ENCODE measurements around the gene EVI5L. TPM values are rescaled to one million over a fixed set of nuclear protein-coding genes. Genes with fewer than 3 reads are reported as not detected.

Gene EVI5L
- total RNA-seq, 1 experiment from 2014 or later = 12.2 TPM

GRCh38 chr19:7872306-7873204 lies 42.5 kb downstream of the EVI5L start:
- CTCF ChIA-PET = no interaction called here
- no peaks in the 10 kb centered on the region for H3K27me3 Mint-ChIP-seq (ENCODE audit: unreplicated experiment)
- BruUV-seq (replicated peaks) = no TSS peak
- no peak overlapping the region for H3K27ac Mint-ChIP-seq (ENCODE audit: unreplicated experiment)
- no peak for DNase-seq
- H3K4me1 Mint-ChIP-seq (ENCODE audit: low read depth, unreplicated experiment) = peaks cover 10% of the 10 kb centered on the region
- TF ChIP-seq CTCF (IDR thresholded peaks at IDR 0.05; ENCODE audit: unreplicated experiment) = no peak
- H3K9me3 Mint-ChIP-seq (ENCODE audit: low read depth, unreplicated experiment) = no peaks in the 10 kb centered on the region
- peaks cover 45% of the 10 kb centered on the region for H3K36me3 Mint-ChIP-seq (ENCODE audit: insufficient read depth, unreplicated experiment)
- no peak overlapping the region for H3K4me3 Mint-ChIP-seq (ENCODE audit: low read depth, unreplicated experiment)
- intact Hi-C loops (cut with micrococcal nuclease; ENCODE audit: unreplicated experiment) = no loop called here

- Mint-ChIP-seq H3K9me3 (ENCODE audit: low read depth, unreplicated experiment) (no peaks in the 10 kb centered on the region), H3K4me1 (ENCODE audit: low read depth, unreplicated experiment) (peaks cover 10% of the 10 kb centered on the region), H3K4me3 (ENCODE audit: low read depth, unreplicated experiment) (peak overlapping the region; percentile 63), H3K27me3 (ENCODE audit: unreplicated experiment) (no peaks in the 10 kb centered on the region), H3K27ac (ENCODE audit: unreplicated experiment) (no peak overlapping the region), H3K36me3 (ENCODE audit: insufficient read depth, unreplicated experiment) (peaks cover 44% of the 10 kb centered on the region)
- intact Hi-C loops (cut with micrococcal nuclease; ENCODE audit: unreplicated experiment) = no loop called here
- DNase-seq = no peak
- TF ChIP-seq CTCF (IDR thresholded peaks at IDR 0.05; ENCODE audit: unreplicated experiment) = no peak
- BruUV-seq (replicated peaks) = no TSS peak
- CTCF ChIA-PET = no interaction called here
These were observed 43.5 kb downstream of the EVI5L start for GRCh38 chr19:7873304-7874075.

- Mint-ChIP-seq H3K27me3 (ENCODE audit: unreplicated experiment) (no peaks in the 10 kb centered on the region), H3K27ac (ENCODE audit: unreplicated experiment) (no peak within 1 kb of the TSS), H3K36me3 (ENCODE audit: insufficient read depth, unreplicated experiment) (peaks cover 39% of the 10 kb centered on the region), H3K9me3 (ENCODE audit: low read depth, unreplicated experiment) (no peaks in the 10 kb centered on the region), H3K4me3 (ENCODE audit: low read depth, unreplicated experiment) (peak within 1 kb of the TSS; percentile 63), H3K4me1 (ENCODE audit: low read depth, unreplicated experiment) (peaks cover 10% of the 10 kb centered on the region)
- peak; percentile 76 for DNase-seq
- no peak for TF ChIP-seq CTCF (IDR thresholded peaks at IDR 0.05; ENCODE audit: unreplicated experiment)
- no TSS peak for BruUV-seq (replicated peaks)
- intact Hi-C loops (cut with micrococcal nuclease; ENCODE audit: unreplicated experiment) = no loop called here
- CTCF ChIA-PET = no interaction called here
These were observed 44.3 kb downstream of the EVI5L start, which contains the start of gene PRR36 for GRCh38 chr19:7874076-7874896. TSS of gene PRR36 (minus strand) at chr19:7874390. CDS start at chr19:7873689, 701 bp downstream.

GRCh38 chr19:7874897-7875273 lies 44.9 kb downstream of the EVI5L start:
- Mint-ChIP-seq H3K4me1 (ENCODE audit: low read depth, unreplicated experiment) (peaks cover 10% of the 10 kb centered on the region), H3K4me3 (ENCODE audit: low read depth, unreplicated experiment) (peak overlapping the region; percentile 63), H3K27ac (ENCODE audit: unreplicated experiment) (no peak overlapping the region), H3K27me3 (ENCODE audit: unreplicated experiment) (no peaks in the 10 kb centered on the region), H3K36me3 (ENCODE audit: insufficient read depth, unreplicated experiment) (peaks cover 33% of the 10 kb centered on the region), H3K9me3 (ENCODE audit: low read depth, unreplicated experiment) (no peaks in the 10 kb centered on the region)
- no peak for TF ChIP-seq CTCF (IDR thresholded peaks at IDR 0.05; ENCODE audit: unreplicated experiment)
- CTCF ChIA-PET = no interaction called here
- BruUV-seq (replicated peaks) = no TSS peak
- no peak for DNase-seq
- intact Hi-C loops (cut with micrococcal nuclease; ENCODE audit: unreplicated experiment) = no loop called here
